HCEC 1CT (cell line): ENCODE results near the gene ANKRD13D.
"Not testable (repeated sequence)": the region's sequence is repeated elsewhere in the genome, so short reads cannot be mapped to it uniquely, and the experiment has no call there.

Experiments used
- DNase-seq: peaks from one replicate; pipeline ENCODE4 v3.0.0-alpha.2; 2017

ANKRD13D gene

GRCh38 chr11:67306769-67307544, 17.9 kb downstream of the ANKRD13D start:
- no peak for DNase-seq

GRCh38 chr11:67307545-67308001, 18.5 kb downstream of the ANKRD13D start:
- DNase-seq, result no peak

- DNase-seq, result no peak
Measured at GRCh38 chr11:67308031-67308866, 19.1 kb downstream of the ANKRD13D start.

GRCh38 chr11:67309166-67309565, 20.1 kb downstream of the ANKRD13D start:
- no peak for DNase-seq

GRCh38 chr11:67309661-67310061, 20.6 kb downstream of the ANKRD13D start:
- DNase-seq, result no peak

- DNase-seq, result no peak
Measured at GRCh38 chr11:67310246-67311050, 21.3 kb downstream of the ANKRD13D start.

GRCh38 chr11:67311051-67311555, 22.0 kb downstream of the ANKRD13D start:
- no peak for DNase-seq

- no peak for DNase-seq
Measured at GRCh38 chr11:67311556-67312082, 22.5 kb downstream of the ANKRD13D start.

GRCh38 chr11:67312187-67313021, 23.3 kb downstream of the ANKRD13D start:
- no peak for DNase-seq

GRCh38 chr11:67313125-67313890, 24.2 kb downstream of the ANKRD13D start:
- DNase-seq, result no peak

GRCh38 chr11:67314218-67314617, 25.1 kb downstream of the ANKRD13D start:
- DNase-seq, result no peak

GRCh38 chr11:67315325-67315909, 26.3 kb downstream of the ANKRD13D start:
- DNase-seq, result no peak

GRCh38 chr11:67316882-67317204, 27.7 kb downstream of the ANKRD13D start:
- DNase-seq, result no peak

GRCh38 chr11:67317205-67317887, 28.2 kb downstream of the ANKRD13D start:
- peak; percentile 86 for DNase-seq

GRCh38 chr11:67317888-67318555, 28.9 kb downstream of the ANKRD13D start:
- no peak for DNase-seq

GRCh38 chr11:67318876-67319275, 29.8 kb downstream of the ANKRD13D start:
- DNase-seq, result not testable (repeated sequence)

GRCh38 chr11:67320011-67320410, 30.9 kb downstream of the ANKRD13D start:
- no peak for DNase-seq

- no peak for DNase-seq
Measured at GRCh38 chr11:67320691-67321090, 31.6 kb downstream of the ANKRD13D start.

- DNase-seq, result no peak
Measured at GRCh38 chr11:67321313-67321871, 32.3 kb downstream of the ANKRD13D start.
